NOMO-1 treated with DMSO at 0.1 percent for 48 hours (cell line): ENCODE measurements around the gene FMNL1.

Experiments
- DNase-seq: peaks from one replicate; lab custom pipeline; 2025; ENCODE audit not compliant: unreplicated experiment; lab: John Stamatoyannopoulos, UW

FMNL1 gene

GRCh38 chr17:45282683-45283644, 61.3 kb downstream of the FMNL1 start:
- no peak for DNase-seq

GRCh38 chr17:45283711-45284110, 62.0 kb downstream of the FMNL1 start:
- DNase-seq = no peak

GRCh38 chr17:45284176-45285140, 62.8 kb downstream of the FMNL1 start:
- peak; percentile 5 for DNase-seq

- DNase-seq = no peak
Measured at GRCh38 chr17:45286286-45286685, 64.6 kb downstream of the FMNL1 start.

GRCh38 chr17:45287526-45288500, 66.1 kb downstream of the FMNL1 start:
- DNase-seq = no peak

GRCh38 chr17:45288825-45289224, 67.1 kb downstream of the FMNL1 start:
- no peak for DNase-seq

- DNase-seq = no peak
Measured at GRCh38 chr17:45289301-45290268, 67.9 kb downstream of the FMNL1 start.

- DNase-seq = no peak
Measured at GRCh38 chr17:45290269-45290765, 68.6 kb downstream of the FMNL1 start.

GRCh38 chr17:45291171-45291805, 69.6 kb downstream of the FMNL1 start:
- peak; percentile 80 for DNase-seq

GRCh38 chr17:45292696-45293412, 71.2 kb downstream of the FMNL1 start:
- DNase-seq = no peak

GRCh38 chr17:45293413-45294211, 71.9 kb downstream of the FMNL1 start:
- peak; percentile 60 for DNase-seq

GRCh38 chr17:45294506-45294905, 72.8 kb downstream of the FMNL1 start:
- no peak for DNase-seq

- peak; percentile 95 for DNase-seq
Measured at GRCh38 chr17:45296003-45296832, 74.5 kb downstream of the FMNL1 start.

GRCh38 chr17:45296833-45297124, 75.1 kb downstream of the FMNL1 start:
- no peak for DNase-seq
